ENCODE data around the gene ZSCAN10.

GRCh38 chr16:3076577-3076976 is 22.5 kb downstream of the ZSCAN10 start:
- TF ChIP-seq POLR2A (IDR thresholded peaks at IDR 0.05) (no peak), CTCF (IDR thresholded peaks at IDR 0.05) (no peak), POLR2AphosphoS5 (IDR thresholded peaks at IDR 0.05) (no peak), EP300 (IDR thresholded peaks at IDR 0.05) (no peak)
